PC-3 (cell line): ENCODE results near the gene STMP1. TPM values are rescaled to one million over a fixed set of nuclear protein-coding genes. Genes with fewer than 3 reads are reported as not detected.

Experiments used
- ATAC-seq: fragments of 200-7000 bp; cut with Tn5 transposase; 2 replicates; pipeline ENCODE4 v1.9.1; 2020; ENCODE audit warnings: mild to moderate bottlenecking, moderate library complexity
- BruUV-seq: library from RNA; stranded (reverse); fragments of 400-500 nt; replicated peaks from 2 replicates; lab custom pipeline; 2021; lab: Mats Ljungman, UMichigan
- CTCF ChIA-PET: fragments of 300-600 bp; sonication (Branson Sonifier 250); formaldehyde crosslinking; loops from one replicate; lab custom pipeline; 2022; ENCODE audit warnings: antibody characterized with exemption; lab: Charles Lee
- POLR2A ChIA-PET: fragments of 300-600 bp; sonication (Branson Sonifier 250); formaldehyde crosslinking; loops from one replicate; lab custom pipeline; 2022; ENCODE audit warnings: antibody characterized with exemption; ENCODE audit not compliant: unreplicated experiment; lab: Charles Lee
- DNase-seq: peaks from one replicate; pipeline ENCODE4 v3.0.0-alpha.2; 2015
- H2AFZ ChIP-seq: fragments of 300-600 bp; sonication (generic); 2 replicates; pipeline ENCODE4 v1.6.0; 2016; ENCODE audit warnings: antibody characterized with exemption, low read length
- H3F3A ChIP-seq: fragments of 300-600 bp; sonication (generic); one replicate; pipeline ENCODE4 v1.6.0; 2017; ENCODE audit warnings: antibody characterized with exemption, low read length, control low read depth, mild to moderate bottlenecking; ENCODE audit not compliant: unreplicated experiment
- H3K27ac ChIP-seq: fragments of 300-600 bp; sonication (generic); 2 replicates; pipeline ENCODE4 v1.5.1; 2016; ENCODE audit warnings: mild to moderate bottlenecking, low read length
- H3K27me3 ChIP-seq: fragments of 300-600 bp; sonication (generic); 2 replicates; pipeline ENCODE4 v1.6.1; 2016; ENCODE audit warnings: low read length, mixed read lengths
- H3K36me3 ChIP-seq: fragments of 300-600 bp; sonication (generic); 2 replicates; pipeline ENCODE4 v1.6.1; 2016; ENCODE audit warnings: low read depth, mixed run types, low read length, mixed read lengths
- H3K4me1 ChIP-seq: fragments of 300-600 bp; sonication (generic); 2 replicates; pipeline ENCODE4 v1.5.1; 2016; ENCODE audit warnings: low read length; ENCODE audit not compliant: insufficient read depth
- H3K4me2 ChIP-seq: fragments of 300-600 bp; sonication (generic); 2 replicates; pipeline ENCODE4 v1.6.0; 2016; ENCODE audit warnings: low read length
- H3K4me3 ChIP-seq: fragments of 300-600 bp; sonication (generic); 2 replicates; pipeline ENCODE4 v1.5.1; 2016; ENCODE audit warnings: mild to moderate bottlenecking, low read length, mixed read lengths
- H3K79me2 ChIP-seq: fragments of 300-600 bp; sonication (generic); 2 replicates; pipeline ENCODE4 v1.6.1; 2017; ENCODE audit warnings: low read length, mixed read lengths
- H3K9ac ChIP-seq: fragments of 300-600 bp; sonication (generic); 2 replicates; pipeline ENCODE4 v1.6.0; 2016; ENCODE audit warnings: mild to moderate bottlenecking, low read length
- H3K9me2 ChIP-seq: fragments of 300-600 bp; sonication (generic); replicated peaks from 2 replicates; pipeline ENCODE4 v1.6.1; 2016; ENCODE audit warnings: mixed run types, low read length, mixed read lengths
- H3K9me3 ChIP-seq: fragments of 300-600 bp; sonication (generic); 2 replicates; pipeline ENCODE4 v1.6.1; 2016; ENCODE audit warnings: low read length, mixed read lengths
- H4K20me1 ChIP-seq: fragments of 300-600 bp; sonication (generic); 2 replicates; pipeline ENCODE4 v1.6.1; 2016; ENCODE audit warnings: low read length, mixed read lengths
- CTCF ChIP-seq: fragments of 300-600 bp; sonication (generic); conservative IDR thresholded peaks from 2 replicates; pipeline ENCODE4 v1.5.1; 2017; ENCODE audit warnings: antibody characterized with exemption, low read depth, mild to moderate bottlenecking, low read length
- EZH2 ChIP-seq: fragments of 300-600 bp; sonication (generic); IDR thresholded peaks from one replicate; pipeline ENCODE4 v1.6.1; 2017; ENCODE audit warnings: antibody characterized with exemption, mild to moderate bottlenecking, low read length; ENCODE audit not compliant: unreplicated experiment
- EZH2phosphoT487 ChIP-seq: fragments of 300-600 bp; sonication (generic); IDR thresholded peaks from 2 replicates; pipeline ENCODE4 v1.6.1; 2018; ENCODE audit warnings: mild to moderate bottlenecking, antibody characterized with exemption, low read length, borderline replicate concordance
- intact Hi-C: fragments of 100-400 bp; cut with micrococcal nuclease; formaldehyde crosslinking; loops from 2 replicates; pipeline ENCODE4 v1.9.0; 2023
- total RNA-seq: library from RNA; depleted of rRNA; stranded (reverse); fragments of >200 nt; gene quantifications from 2 replicates; pipeline ENCODE4 v1.2.3, GENCODE V29; 2014

Gene STMP1
- total RNA-seq, 1 experiment from 2014 or later: 8.8 TPM

GRCh38 chr7:135684136-135684535, 21.8 kb downstream of the STMP1 start:
- H3K9ac ChIP-seq: no peak overlapping the region
- no TSS peak for BruUV-seq
- H3F3A ChIP-seq: no peaks in the 10 kb centered on the region
- ChIA-PET POLR2A (no interaction called here), CTCF (no interaction called here)
- H3K4me2 ChIP-seq: no peak overlapping the region
- peaks cover 6% of the 10 kb centered on the region for H3K4me1 ChIP-seq
- ATAC-seq: no peak
- no peaks in the 10 kb centered on the region for H3K79me2 ChIP-seq
- H3K27ac ChIP-seq: no peak overlapping the region
- no peaks in the 10 kb centered on the region for H3K9me2 ChIP-seq
- no peaks in the 10 kb centered on the region for H4K20me1 ChIP-seq
- TF ChIP-seq EZH2phosphoT487 (no peak), EZH2 (no peak), CTCF (no peak)
- H2AFZ ChIP-seq: no peak overlapping the region
- no peak for DNase-seq
- H3K27me3 ChIP-seq: no peaks in the 10 kb centered on the region
- no peak overlapping the region for H3K4me3 ChIP-seq
- intact Hi-C loops: no loop called here
- H3K36me3 ChIP-seq: no peaks in the 10 kb centered on the region
- H3K9me3 ChIP-seq: no peaks in the 10 kb centered on the region

GRCh38 chr7:135684699-135685098, 22.4 kb downstream of the STMP1 start:
- no peak for TF ChIP-seq CTCF
- TF ChIP-seq EZH2: no peak
- TF ChIP-seq EZH2phosphoT487: no peak
- POLR2A ChIA-PET: no interaction called here
- intact Hi-C loops: no loop called here
- no peak overlapping the region for H3K9ac ChIP-seq
- no peaks in the 10 kb centered on the region for H3K9me3 ChIP-seq
- no peak overlapping the region for H2AFZ ChIP-seq
- ATAC-seq: no peak
- no peak for DNase-seq
- H3K27me3 ChIP-seq: no peaks in the 10 kb centered on the region
- no peaks in the 10 kb centered on the region for H3K9me2 ChIP-seq
- H3K79me2 ChIP-seq: no peaks in the 10 kb centered on the region
- H3F3A ChIP-seq: no peaks in the 10 kb centered on the region
- H3K4me3 ChIP-seq: no peak overlapping the region
- H3K4me1 ChIP-seq: 0 out of 2 replicates have a peak, but pooled peaks cover under 1% of the 10 kb centered on the region
- H3K4me2 ChIP-seq: no peak overlapping the region
- H3K27ac ChIP-seq: no peak overlapping the region
- no TSS peak for BruUV-seq
- no peaks in the 10 kb centered on the region for H4K20me1 ChIP-seq
- no peaks in the 10 kb centered on the region for H3K36me3 ChIP-seq
- CTCF ChIA-PET: no interaction called here

- Histone ChIP-seq H3K9me3 (no peaks in the 10 kb centered on the region), H3K4me3 (no peak overlapping the region), H3K4me2 (no peak overlapping the region), H3K4me1 (no peaks in the 10 kb centered on the region), H3F3A (no peaks in the 10 kb centered on the region), H3K27me3 (no peaks in the 10 kb centered on the region), H3K79me2 (no peaks in the 10 kb centered on the region), H3K27ac (no peak overlapping the region), H3K36me3 (no peaks in the 10 kb centered on the region), H4K20me1 (no peaks in the 10 kb centered on the region), H3K9me2 (no peaks in the 10 kb centered on the region), H2AFZ (no peak overlapping the region), H3K9ac (no peak overlapping the region)
- ATAC-seq: peak; percentile 29; the same call in 1 of the 2 replicates
- ChIA-PET POLR2A (no interaction called here), CTCF (no interaction called here)
- no peak for DNase-seq
- no TSS peak for BruUV-seq
- TF ChIP-seq CTCF: no peak
- no peak for TF ChIP-seq EZH2
- no peak for TF ChIP-seq EZH2phosphoT487
- intact Hi-C loops: no loop called here
These were observed 23.2 kb downstream of the STMP1 start for GRCh38 chr7:135685306-135686084.
